Retinal pigment epithelial cell (primary cell): ENCODE data around the gene SPATA2L.
"Not testable (repeated sequence)": the region's sequence is repeated elsewhere in the genome, so short reads cannot be mapped to it uniquely, and the experiment has no call there.

Experiments
- DNase-seq: peaks from one replicate; pipeline ENCODE4 v3.0.0-alpha.2; 2010; ENCODE audit warnings: low read depth
- H3K4me3 ChIP-seq: 2 replicates; pipeline ENCODE4 v1.5.1; 2011; ENCODE audit warnings: mild to moderate bottlenecking, low read length, control low read depth, moderate library complexity
- TF ChIP-seq, protein P1 (sequence below): conservative IDR thresholded peaks from 2 replicates; pipeline ENCODE4 v1.5.1; 2011; ENCODE audit warnings: low read depth, low read length, control low read depth, inconsistent platforms

Gene SPATA2L

DNA sequence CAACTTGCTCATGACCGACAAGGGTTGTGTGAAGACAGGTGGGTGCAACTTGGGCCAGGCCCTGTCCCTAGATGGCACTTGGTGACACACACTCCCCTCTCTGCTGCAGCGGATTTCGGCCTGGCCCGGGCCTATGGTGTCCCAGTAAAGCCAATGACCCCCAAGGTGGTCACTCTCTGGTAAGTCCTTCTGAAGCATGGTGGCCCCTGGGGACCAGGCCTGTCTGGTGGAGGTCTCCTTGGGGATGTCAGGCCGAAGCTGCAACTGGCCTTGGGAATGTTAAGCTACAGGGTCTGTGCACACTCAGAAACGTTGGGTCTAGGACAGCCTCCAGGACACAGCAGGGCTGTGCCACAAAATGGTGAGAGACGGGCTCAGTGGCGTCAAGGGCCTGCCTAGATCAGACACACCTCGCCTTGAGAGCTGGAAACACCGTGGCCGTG, 8.2 kb downstream of the SPATA2L start:
- TF ChIP-seq, protein P1, sequence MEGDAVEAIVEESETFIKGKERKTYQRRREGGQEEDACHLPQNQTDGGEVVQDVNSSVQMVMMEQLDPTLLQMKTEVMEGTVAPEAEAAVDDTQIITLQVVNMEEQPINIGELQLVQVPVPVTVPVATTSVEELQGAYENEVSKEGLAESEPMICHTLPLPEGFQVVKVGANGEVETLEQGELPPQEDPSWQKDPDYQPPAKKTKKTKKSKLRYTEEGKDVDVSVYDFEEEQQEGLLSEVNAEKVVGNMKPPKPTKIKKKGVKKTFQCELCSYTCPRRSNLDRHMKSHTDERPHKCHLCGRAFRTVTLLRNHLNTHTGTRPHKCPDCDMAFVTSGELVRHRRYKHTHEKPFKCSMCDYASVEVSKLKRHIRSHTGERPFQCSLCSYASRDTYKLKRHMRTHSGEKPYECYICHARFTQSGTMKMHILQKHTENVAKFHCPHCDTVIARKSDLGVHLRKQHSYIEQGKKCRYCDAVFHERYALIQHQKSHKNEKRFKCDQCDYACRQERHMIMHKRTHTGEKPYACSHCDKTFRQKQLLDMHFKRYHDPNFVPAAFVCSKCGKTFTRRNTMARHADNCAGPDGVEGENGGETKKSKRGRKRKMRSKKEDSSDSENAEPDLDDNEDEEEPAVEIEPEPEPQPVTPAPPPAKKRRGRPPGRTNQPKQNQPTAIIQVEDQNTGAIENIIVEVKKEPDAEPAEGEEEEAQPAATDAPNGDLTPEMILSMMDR: no peak
- DNase-seq: no peak
- no peak overlapping the region for H3K4me3 ChIP-seq

DNA sequence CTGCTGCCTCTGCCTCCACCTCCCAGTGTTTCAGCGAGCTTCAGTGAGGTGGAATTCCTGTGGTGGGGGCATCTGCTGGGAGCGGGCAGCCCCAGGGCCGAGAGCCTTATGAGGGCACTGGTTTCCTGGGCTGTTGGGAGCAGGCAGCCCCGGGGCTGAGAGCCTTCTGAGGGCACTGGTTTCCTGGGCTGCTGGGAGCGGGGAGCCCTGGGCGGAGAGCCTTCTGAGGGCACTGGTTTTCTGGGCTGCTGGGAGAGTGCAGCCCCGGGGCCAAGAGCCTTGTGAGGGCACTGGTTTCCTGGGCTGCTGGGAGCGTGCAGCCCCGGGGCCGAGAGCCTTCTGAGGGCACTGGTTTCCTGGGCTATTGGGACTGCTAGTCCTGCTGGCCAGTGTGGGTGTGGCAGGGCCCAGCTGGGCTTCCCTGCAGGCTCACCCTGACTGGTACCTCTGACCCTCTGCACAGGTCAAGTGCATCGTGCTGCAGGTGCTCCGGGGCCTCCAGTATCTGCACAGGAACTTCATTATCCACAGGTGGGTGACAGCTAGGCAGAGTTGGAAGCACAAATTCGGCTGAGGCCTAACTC, 9.4 kb downstream of the SPATA2L start:
- DNase-seq: no peak
- TF ChIP-seq, protein P1: no peak
- no peak overlapping the region for H3K4me3 ChIP-seq

DNA sequence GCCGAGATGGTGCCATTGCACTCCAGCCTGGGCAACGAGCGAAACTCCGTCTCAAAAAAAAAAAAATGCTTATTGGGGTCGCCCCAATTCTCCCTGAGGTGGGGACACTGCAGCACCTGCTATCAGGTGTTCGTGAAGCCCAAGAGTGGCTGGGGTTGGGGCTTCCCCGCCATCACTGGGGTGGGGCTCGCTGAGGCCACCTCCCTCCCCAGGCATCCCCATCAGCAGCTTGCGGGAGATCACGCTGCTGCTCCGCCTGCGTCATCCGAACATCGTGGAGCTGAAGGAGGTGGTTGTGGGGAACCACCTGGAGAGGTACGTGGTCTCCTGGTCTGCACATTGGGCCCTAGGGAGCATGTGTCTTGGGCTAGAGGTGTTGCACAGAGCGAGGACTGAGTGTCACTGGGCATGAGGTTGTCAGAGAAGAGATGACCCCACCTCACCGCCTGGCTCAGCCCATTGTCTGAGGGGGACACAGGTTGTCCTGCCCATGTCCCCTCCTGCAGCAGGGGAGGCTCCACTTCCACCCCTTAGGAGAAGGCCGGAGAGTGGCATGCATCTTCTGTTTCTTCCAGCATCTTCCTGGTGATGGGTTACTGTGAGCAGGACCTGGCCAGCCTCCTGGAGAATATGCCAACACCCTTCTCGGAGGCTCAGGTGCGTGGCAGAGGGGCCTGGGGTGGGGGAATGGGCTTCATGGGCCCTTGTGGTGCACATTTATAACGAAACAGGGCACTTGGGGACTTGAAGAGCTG, 10.1 kb downstream of the SPATA2L start:
- H3K4me3 ChIP-seq: no peak overlapping the region
- DNase-seq: no peak
- TF ChIP-seq, protein P1: no peak

DNA sequence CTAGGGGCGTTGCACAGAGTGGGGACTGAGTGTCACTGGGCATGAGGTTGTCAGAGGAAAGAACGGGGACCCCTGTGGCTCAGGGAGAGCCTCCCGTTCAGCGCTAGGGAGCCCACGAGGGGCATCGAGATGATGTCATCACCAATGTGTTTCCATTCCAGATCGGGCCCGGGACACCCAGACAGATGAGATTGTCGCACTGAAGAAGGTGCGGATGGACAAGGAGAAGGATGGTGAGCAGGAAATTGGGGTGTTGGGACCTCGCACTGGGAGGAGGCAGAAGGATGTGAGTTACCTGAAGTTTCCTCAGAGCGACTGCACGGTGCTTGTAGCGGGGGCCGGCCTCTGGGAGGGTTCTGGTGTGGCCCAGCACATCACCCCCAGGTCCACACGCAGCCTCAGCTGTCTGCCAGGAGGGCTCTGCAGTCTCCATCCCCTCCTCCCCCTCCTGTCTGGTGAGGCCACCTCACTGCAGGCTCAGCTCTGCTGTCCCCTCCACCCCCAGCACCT, 11.1 kb downstream of the SPATA2L start:
- no peak for DNase-seq
- TF ChIP-seq, protein P1: no peak
- H3K4me3 ChIP-seq: no peak overlapping the region

DNA sequence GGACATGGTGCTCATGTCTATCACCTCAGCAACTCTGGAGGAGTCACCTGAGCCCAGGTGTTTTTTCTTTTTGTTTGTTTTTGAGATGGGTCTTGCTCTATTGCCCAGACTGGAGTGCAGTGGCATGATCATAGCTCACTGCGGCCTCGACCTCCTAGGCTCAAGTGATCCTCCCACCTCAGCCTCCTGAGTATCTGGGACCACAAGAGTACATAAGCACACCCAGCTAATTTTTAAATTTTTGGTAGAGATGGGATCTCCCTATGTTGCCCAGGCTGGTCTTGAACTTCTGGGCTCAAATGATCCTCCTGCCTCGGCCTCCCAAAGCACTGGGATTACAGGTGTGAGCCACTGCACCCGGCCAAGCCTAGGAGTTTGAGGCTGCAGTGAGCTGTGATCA, 11.9 kb downstream of the SPATA2L start:
- H3K4me3 ChIP-seq, DNase-seq: not testable (repeated sequence)

DNA sequence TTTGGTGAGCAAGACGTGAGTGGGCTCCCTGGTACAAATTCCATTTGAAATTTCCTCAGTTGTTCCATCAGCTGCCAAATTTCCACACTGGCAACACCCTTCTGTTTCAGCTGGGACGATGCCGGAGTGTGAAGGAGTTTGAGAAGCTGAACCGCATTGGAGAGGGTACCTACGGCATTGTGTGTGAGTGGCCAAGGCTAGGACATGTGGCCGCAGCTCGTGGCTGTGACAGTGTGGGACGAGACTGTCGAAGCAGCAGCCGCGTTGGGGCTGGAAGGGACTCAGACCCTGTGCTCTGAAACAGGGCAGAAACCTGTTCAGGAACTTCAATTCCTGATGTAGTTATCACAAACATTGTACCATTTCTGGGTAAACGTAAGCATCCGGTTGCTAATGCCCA, 12.4 kb downstream of the SPATA2L start:
- DNase-seq: no peak
- TF ChIP-seq, protein P1: no peak
- H3K4me3 ChIP-seq: no peak overlapping the region

DNA sequence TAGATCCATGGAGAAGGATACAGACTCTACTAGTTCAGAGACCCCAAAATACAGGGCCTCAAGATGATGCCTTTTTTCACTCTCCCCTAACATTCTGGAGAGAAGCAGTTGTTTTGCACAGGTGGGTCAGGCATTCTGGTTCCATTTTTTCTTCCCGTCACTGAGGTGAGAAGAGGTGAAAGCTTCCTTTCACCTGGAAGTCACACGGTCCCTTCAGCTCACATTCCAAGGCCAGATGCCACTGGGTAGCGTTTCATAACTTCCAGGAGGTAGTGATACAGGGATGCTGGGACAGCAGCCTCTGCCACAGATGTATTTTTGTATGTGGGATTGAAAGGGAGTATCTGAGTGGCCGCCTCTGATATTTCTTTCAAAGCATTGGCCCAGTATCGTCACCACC, 13.1 kb downstream of the SPATA2L start:
- no peak overlapping the region for H3K4me3 ChIP-seq
- no peak for DNase-seq
- TF ChIP-seq, protein P1: no peak
